ENCODE data around the gene OR4F15. TPM values are rescaled to one million over a fixed set of nuclear protein-coding genes. Genes with fewer than 3 reads are reported as not detected.

Gene OR4F15
- total RNA-seq, 1 experiment from 2014 or later: not detected

- H3K27ac Mint-ChIP-seq (ENCODE audit: unreplicated experiment): no peak overlapping the region
- no peak for DNase-seq
- H3K4me1 Mint-ChIP-seq (ENCODE audit: low read depth, unreplicated experiment): no peaks in the 10 kb centered on the region
- POLR2A ChIA-PET: no interaction called here
- H3K36me3 Mint-ChIP-seq (ENCODE audit: insufficient read depth, unreplicated experiment): no peaks in the 10 kb centered on the region
- intact Hi-C loops (cut with micrococcal nuclease; ENCODE audit: unreplicated experiment): no loop called here
- Histone ChIP-seq H3K4me3 (ENCODE audit: low read depth, low read length) (no peak overlapping the region), H3K36me3 (ENCODE audit: control insufficient read depth, insufficient read depth, low read length) (no peaks in the 10 kb centered on the region), H3K9me3 (no peaks in the 10 kb centered on the region), H3K4me1 (no peaks in the 10 kb centered on the region), H3K27me3 (replicated peaks; ENCODE audit: control insufficient read depth, insufficient read depth, low read length) (no peaks in the 10 kb centered on the region)
- BruUV-seq (replicated peaks): no TSS peak
- no peak for TF ChIP-seq CTCF (IDR thresholded peaks at IDR 0.05; ENCODE audit: insufficient read depth in 1 of 2, low read depth in 1 of 2, low read length in 1 of 2, severe bottlenecking in 1 of 2, unreplicated experiment in 1 of 2)
- no peaks in the 10 kb centered on the region for H3K9me3 Mint-ChIP-seq (ENCODE audit: unreplicated experiment)
- no peak overlapping the region for H3K4me3 Mint-ChIP-seq (ENCODE audit: unreplicated experiment)
- peaks cover 20% of the 10 kb centered on the region for H3K27me3 Mint-ChIP-seq (ENCODE audit: insufficient read depth, unreplicated experiment)
- CTCF ChIA-PET: no interaction called here
Measured at GRCh38 chr15:101844916-101845315, 32.9 kb downstream of the OR4F15 start.

GRCh38 chr15:101852356-101852755 is 40.4 kb downstream of the OR4F15 start:
- no peak for DNase-seq
- Mint-ChIP-seq H3K9me3 (ENCODE audit: unreplicated experiment) (no peaks in the 10 kb centered on the region), H3K27me3 (ENCODE audit: insufficient read depth, unreplicated experiment) (peaks cover 30% of the 10 kb centered on the region), H3K36me3 (ENCODE audit: insufficient read depth, unreplicated experiment) (no peaks in the 10 kb centered on the region), H3K4me3 (ENCODE audit: unreplicated experiment) (no peak overlapping the region), H3K4me1 (ENCODE audit: low read depth, unreplicated experiment) (no peaks in the 10 kb centered on the region), H3K27ac (ENCODE audit: unreplicated experiment) (no peak overlapping the region)
- BruUV-seq (replicated peaks): no TSS peak
- intact Hi-C loops (cut with micrococcal nuclease; ENCODE audit: unreplicated experiment): no loop called here
- no peaks in the 10 kb centered on the region for H3K9me3 ChIP-seq
- H3K4me3 ChIP-seq (ENCODE audit: low read depth, low read length): no peak overlapping the region
- H3K4me1 ChIP-seq: no peaks in the 10 kb centered on the region
- ChIA-PET CTCF (interaction anchor here (0.6 kb wide), 1 partner anchor 430 kb away, joined by 3 read pairs; no protein-coding TSS in a partner anchor), POLR2A (no interaction called here)
- H3K27me3 ChIP-seq (replicated peaks; ENCODE audit: control insufficient read depth, insufficient read depth, low read length): no peaks in the 10 kb centered on the region
- TF ChIP-seq CTCF (IDR thresholded peaks at IDR 0.05; ENCODE audit: insufficient read depth in 1 of 2, low read depth in 1 of 2, low read length in 1 of 2, severe bottlenecking in 1 of 2, unreplicated experiment in 1 of 2): no peak
- H3K36me3 ChIP-seq (ENCODE audit: control insufficient read depth, insufficient read depth, low read length): no peaks in the 10 kb centered on the region

Other genes starting within 250 kb of the OR4F15 start
- gene TM2D3, start 159.8 kb upstream of the OR4F15 start, total RNA-seq (2022): 34.7 and 39.2 TPM in 2 replicates
- 9.8 and 11.5 TPM in 2 replicates for gene TARS3, start 87.7 kb upstream of the OR4F15 start, total RNA-seq (2022)
- gene OR4F6, start 8.7 kb upstream of the OR4F15 start, total RNA-seq (2022): not detected in 2 replicates

Measured in Caco-2 (cell line).